ENCODE results near the gene SLC22A4. TPM values are rescaled to one million over a fixed set of nuclear protein-coding genes. Genes with fewer than 3 reads are reported as not detected.

SLC22A4 gene
- polyA plus RNA-seq, 2 of the 4 experiments (the other 2 are of a cell fraction) = 3.2 to 4.6 TPM

GRCh38 chr5:132267931-132268768, 26.0 kb upstream of the SLC22A4 start (continued):
- TF ChIP-seq MAZ (IDR thresholded peaks at IDR 0.05; ENCODE audit: borderline replicate concordance, low read depth, low read length) = no peak

GRCh38 chr5:132268769-132269551, 25.2 kb upstream of the SLC22A4 start:
- H3K27ac ChIP-seq = peak overlapping the region in 1 of 2 experiments; percentile 42; a peak in 2 of 6 replicates
- peaks cover 32% of the 10 kb centered on the region for H3K4me1 ChIP-seq
- no peak for TF ChIP-seq TP53 (CRISPR knock-in tag; IDR thresholded peaks at IDR 0.05)
- 0 out of 2 replicates have a peak, but pooled peaks have one; percentile 22 for TF ChIP-seq MAX (IDR thresholded peaks at IDR 0.05)
- no peak overlapping the region for H3K4me3 ChIP-seq
- CTCF ChIA-PET = interaction anchor here (0.6 to 2.4 kb wide), 4 partner anchors 22 to 206 kb away, joined by 3 to 7 read pairs (median 4); no protein-coding TSS in a partner anchor
- FAIRE-seq (no peak), ATAC-seq (no peak), DNase-seq (ENCODE audit: low read depth in 1 of 2, low spot score in 1 of 2) (no peak)
- no peak overlapping the region for H3K4me2 ChIP-seq
- H3K9me3 ChIP-seq = no peaks in the 10 kb centered on the region
- POLR2A ChIA-PET = no interaction called here
- WGBS (ENCODE audit: missing lambda C conversion rate) = 71% methylated on average over 4 of the region's 8 CpGs

- ChIA-PET CTCF (interaction anchor here (0.6 to 2.4 kb wide), 3 partner anchors 22 to 76 kb away, joined by 3 to 7 read pairs (median 3); no protein-coding TSS in a partner anchor), POLR2A (no interaction called here)
- no peak overlapping the region for H3K4me2 ChIP-seq
- FAIRE-seq = no peak
- H3K9me3 ChIP-seq = no peaks in the 10 kb centered on the region
- TF ChIP-seq ZSCAN20 (CRISPR knock-in tag; IDR thresholded peaks at IDR 0.05) = no peak
- TF ChIP-seq FOSL2 (IDR thresholded peaks at IDR 0.05) = no peak
- no peak for TF ChIP-seq FOSL2 (CRISPR knock-in tag; IDR thresholded peaks at IDR 0.05)
- no peak for TF ChIP-seq ZNF302 (CRISPR knock-in tag; IDR thresholded peaks at IDR 0.05)
- no peak for TF ChIP-seq EHMT2 (IDR thresholded peaks at IDR 0.05; ENCODE audit: low read depth)
- TF ChIP-seq KDM1A (IDR thresholded peaks at IDR 0.05; ENCODE audit: low read depth) = no peak
- TF ChIP-seq HOXB13 (CRISPR knock-in tag; IDR thresholded peaks at IDR 0.05; ENCODE audit: low read depth) = no peak
- no peak for ATAC-seq
- 97% methylated on average over 3 of the region's 3 CpGs for WGBS (ENCODE audit: missing lambda C conversion rate)
- peaks cover 24% of the 10 kb centered on the region for H3K4me1 ChIP-seq
- H3K4me3 ChIP-seq = no peak overlapping the region
- peak overlapping the region in 1 of 2 experiments; percentile 44; a peak in 2 of 6 replicates for H3K27ac ChIP-seq
- no peak for DNase-seq (ENCODE audit: low read depth in 1 of 2, low spot score in 1 of 2)
Observed at GRCh38 chr5:132269635-132270334, 24.4 kb upstream of the SLC22A4 start.

- H3K4me3 ChIP-seq = no peak overlapping the region
- H3K27ac ChIP-seq = peak overlapping the region in 1 of 2 experiments; percentile 44; a peak in 2 of 6 replicates
- peaks cover 19% of the 10 kb centered on the region for H3K4me1 ChIP-seq
- 100% methylated on average over 1 of the region's 1 CpG for WGBS (ENCODE audit: missing lambda C conversion rate)
- FAIRE-seq = no peak
- H3K9me3 ChIP-seq = no peaks in the 10 kb centered on the region
- H3K4me2 ChIP-seq = no peak overlapping the region
- ATAC-seq = no peak
- DNase-seq (ENCODE audit: low read depth in 1 of 2, low spot score in 1 of 2) = no peak
- no peak for TF ChIP-seq KDM5A (IDR thresholded peaks at IDR 0.05)
- TF ChIP-seq HOXA7 (CRISPR knock-in tag; IDR thresholded peaks at IDR 0.05) = no peak
- TF ChIP-seq MAFK (IDR thresholded peaks at IDR 0.05; ENCODE audit: partially characterized antibody) = no peak
- TF ChIP-seq USF2 (IDR thresholded peaks at IDR 0.05) = no peak
- TF ChIP-seq CBX8 (IDR thresholded peaks at IDR 0.05) = no peak
- TF ChIP-seq BCL3 (IDR thresholded peaks at IDR 0.05) = no peak
- POLR2A ChIA-PET = no interaction called here
- CTCF ChIA-PET = interaction anchor here (3.3 kb wide), 1 partner anchor 32 kb away, joined by 27 read pairs; no protein-coding TSS in a partner anchor
Observed at GRCh38 chr5:132270335-132270665, 23.9 kb upstream of the SLC22A4 start.

All from A549 (cell line).